Cardiac muscle cell (in vitro differentiated cells and primary cell): Measurements from ENCODE around the gene GPX5. TPM values are rescaled to one million over a fixed set of nuclear protein-coding genes. Genes with fewer than 3 reads are reported as not detected.
A peak's percentile ranks its signal among the peaks of the same experiment; 100 is the strongest.

Source experiments
- DNase-seq, 2 donors: peaks; one replicate each; pipeline versions ENCODE4 v3.0.0 to v3.0.0-alpha.2; 2010 to 2017; ENCODE audit warnings: low read depth in 1 of 2, low spot score in 1 of 2
- H3K27ac ChIP-seq: fragments of 200-600 bp; sonication (generic); 2 replicates; pipeline ENCODE4 v1.5.1; 2016
- H3K27me3 ChIP-seq: fragments of 200-600 bp; sonication (generic); 2 replicates; pipeline ENCODE4 v1.6.0; 2016; ENCODE audit warnings: control low read depth
- H3K36me3 ChIP-seq: fragments of 200-600 bp; sonication (generic); 2 replicates; pipeline ENCODE4 v1.5.1; 2016; ENCODE audit warnings: control low read depth
- H3K4me1 ChIP-seq: fragments of 200-600 bp; sonication (generic); 2 replicates; pipeline ENCODE4 v1.8.1; 2017; ENCODE audit warnings: low read depth, mild to moderate bottlenecking, mixed run types
- H3K4me3 ChIP-seq: fragments of 200-600 bp; sonication (generic); 2 replicates; pipeline ENCODE4 v1.5.1; 2016; ENCODE audit warnings: mild to moderate bottlenecking
- H3K9me3 ChIP-seq: fragments of 200-600 bp; sonication (generic); 2 replicates; pipeline ENCODE4 v1.5.1; 2017; ENCODE audit warnings: low read depth, mild to moderate bottlenecking, control low read depth
- polyA plus RNA-seq: library from polyadenylated mRNA; unstranded; fragments of >200 nt; fragmentation: Nextera tagmentation; extraction: Ambion mirVana; gene quantifications from 2 replicates; pipeline ENCODE4 v1.2.1, GENCODE V29; 2016
- total RNA-seq: library from RNA; depleted of rRNA; stranded (reverse); fragments of >200 nt; gene quantifications from 2 replicates; pipeline ENCODE4 v1.2.3, GENCODE V29; 2016
- TF ChIP-seq, protein P1 (sequence below): IDR thresholded peaks from 2 replicates; pipeline ENCODE4 v1.5.1; 2012; ENCODE audit warnings: low read depth, mild to moderate bottlenecking, low read length

GPX5 gene
- total and polyA plus RNA-seq, 2 experiments from 2014 or later = 0.30 to 3.6 TPM

- DNase-seq = no peak
- Histone ChIP-seq H3K4me1 (no peaks in the 10 kb centered on the region), H3K9me3 (no peaks in the 10 kb centered on the region), H3K36me3 (no peaks in the 10 kb centered on the region), H3K27ac (no peak overlapping the region), H3K27me3 (peaks cover 4% of the 10 kb centered on the region), H3K4me3 (no peak overlapping the region)
- TF ChIP-seq, protein P1, sequence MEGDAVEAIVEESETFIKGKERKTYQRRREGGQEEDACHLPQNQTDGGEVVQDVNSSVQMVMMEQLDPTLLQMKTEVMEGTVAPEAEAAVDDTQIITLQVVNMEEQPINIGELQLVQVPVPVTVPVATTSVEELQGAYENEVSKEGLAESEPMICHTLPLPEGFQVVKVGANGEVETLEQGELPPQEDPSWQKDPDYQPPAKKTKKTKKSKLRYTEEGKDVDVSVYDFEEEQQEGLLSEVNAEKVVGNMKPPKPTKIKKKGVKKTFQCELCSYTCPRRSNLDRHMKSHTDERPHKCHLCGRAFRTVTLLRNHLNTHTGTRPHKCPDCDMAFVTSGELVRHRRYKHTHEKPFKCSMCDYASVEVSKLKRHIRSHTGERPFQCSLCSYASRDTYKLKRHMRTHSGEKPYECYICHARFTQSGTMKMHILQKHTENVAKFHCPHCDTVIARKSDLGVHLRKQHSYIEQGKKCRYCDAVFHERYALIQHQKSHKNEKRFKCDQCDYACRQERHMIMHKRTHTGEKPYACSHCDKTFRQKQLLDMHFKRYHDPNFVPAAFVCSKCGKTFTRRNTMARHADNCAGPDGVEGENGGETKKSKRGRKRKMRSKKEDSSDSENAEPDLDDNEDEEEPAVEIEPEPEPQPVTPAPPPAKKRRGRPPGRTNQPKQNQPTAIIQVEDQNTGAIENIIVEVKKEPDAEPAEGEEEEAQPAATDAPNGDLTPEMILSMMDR = no peak
These were observed 38.5 kb upstream of the GPX5 start for GRCh38 chr6:28486988-28487742.

DNA sequence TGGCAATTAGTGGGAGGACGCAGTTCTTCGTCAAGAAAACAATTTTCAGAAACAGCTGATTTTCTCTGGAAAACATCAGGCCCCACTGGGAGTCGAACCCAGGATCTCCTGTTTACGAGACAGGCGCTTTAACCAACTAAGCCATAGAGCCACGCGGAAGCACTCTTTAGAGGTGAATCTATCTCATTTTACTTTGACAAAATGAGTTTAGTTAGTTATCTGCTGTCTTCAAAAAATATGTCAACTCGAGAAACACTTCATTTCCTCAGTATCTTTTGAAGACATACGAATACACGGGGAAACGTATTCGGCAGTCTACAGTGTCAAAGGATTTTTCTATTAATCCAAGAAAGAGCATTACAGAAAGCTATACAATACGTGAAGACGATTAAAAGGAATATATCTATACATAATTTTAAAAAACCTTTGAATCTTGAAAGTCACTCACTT lies 36.7 kb upstream of the GPX5 start:
- Histone ChIP-seq H3K4me3 (peak overlapping the region; percentile 44), H3K27me3 (no peaks in the 10 kb centered on the region), H3K9me3 (no peaks in the 10 kb centered on the region), H3K4me1 (no peaks in the 10 kb centered on the region), H3K36me3 (no peaks in the 10 kb centered on the region), H3K27ac (peak overlapping the region; percentile 94)
- TF ChIP-seq, protein P1 = no peak
- DNase-seq = peak; percentile 32 to 73

- Histone ChIP-seq H3K36me3 (no peaks in the 10 kb centered on the region), H3K9me3 (no peaks in the 10 kb centered on the region), H3K4me1 (no peaks in the 10 kb centered on the region), H3K4me3 (peak overlapping the region; percentile 44), H3K27ac (peak overlapping the region; percentile 94), H3K27me3 (no peaks in the 10 kb centered on the region)
- TF ChIP-seq, protein P1 = no peak
- DNase-seq = peak; percentile 85
These were observed 36.1 kb upstream of the GPX5 start for GRCh38 chr6:28489366-28490204.

DNA sequence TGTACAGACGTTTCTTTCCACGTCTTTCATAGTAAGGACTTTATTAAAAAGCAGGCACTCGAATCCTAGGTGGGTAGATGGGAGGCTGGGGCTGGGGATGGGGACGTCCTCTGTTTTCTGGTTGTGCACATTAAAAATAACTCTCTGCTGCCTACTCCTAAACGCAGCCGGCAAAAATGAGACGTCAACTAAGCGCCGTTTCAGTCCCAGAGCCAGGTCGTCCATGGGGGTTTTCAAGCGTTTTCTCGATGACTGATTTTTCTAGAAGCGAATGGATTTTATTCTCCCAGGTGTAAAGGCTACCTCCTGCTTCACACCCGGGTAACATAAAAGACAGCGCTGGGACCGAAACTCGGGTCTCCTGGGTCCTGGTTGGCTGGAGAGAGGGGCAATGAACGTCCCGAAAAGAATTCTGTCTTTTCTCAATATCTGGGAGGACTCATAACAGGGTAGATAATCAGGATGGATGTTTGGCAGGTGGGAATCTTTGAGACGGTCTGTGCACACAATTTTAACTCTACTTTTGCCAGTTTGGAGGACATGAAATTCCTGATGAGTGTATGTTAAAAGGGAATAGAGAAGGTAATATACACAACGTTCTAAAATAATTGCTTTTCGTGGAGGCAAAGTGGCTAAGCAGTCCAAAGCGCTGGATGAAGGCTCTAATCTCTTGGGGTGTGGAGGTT lies 35.3 kb upstream of the GPX5 start:
- Histone ChIP-seq H3K36me3 (no peaks in the 10 kb centered on the region), H3K4me3 (peak overlapping the region; percentile 44), H3K9me3 (no peaks in the 10 kb centered on the region), H3K27ac (peak overlapping the region; percentile 94), H3K4me1 (no peaks in the 10 kb centered on the region), H3K27me3 (no peaks in the 10 kb centered on the region)
- DNase-seq = no peak
- TF ChIP-seq, protein P1 = no peak

DNA sequence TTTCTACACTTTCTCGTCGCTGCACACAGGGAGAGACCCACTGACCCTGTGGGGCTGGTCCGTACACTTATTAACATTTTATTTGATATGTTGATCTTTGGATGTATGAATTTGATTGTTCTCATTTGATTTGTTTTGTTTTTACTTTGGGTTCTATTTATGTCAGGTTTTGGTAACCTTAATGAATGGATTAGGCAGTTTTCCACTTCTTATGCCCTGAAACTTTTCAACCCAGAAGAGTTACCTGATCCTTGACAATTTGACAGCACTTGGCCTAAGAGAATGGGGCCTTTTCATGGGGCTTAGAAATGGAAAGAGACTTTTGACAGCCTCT lies 33.7 kb upstream of the GPX5 start:
- Histone ChIP-seq H3K27ac (no peak overlapping the region), H3K4me3 (no peak overlapping the region), H3K36me3 (no peaks in the 10 kb centered on the region), H3K27me3 (no peaks in the 10 kb centered on the region), H3K4me1 (no peaks in the 10 kb centered on the region), H3K9me3 (no peaks in the 10 kb centered on the region)
- TF ChIP-seq, protein P1 = no peak
- no peak for DNase-seq
